Renal cortical epithelial cell (primary cell): ENCODE measurements around the gene PRKRA. TPM values are rescaled to one million over a fixed set of nuclear protein-coding genes. Genes with fewer than 3 reads are reported as not detected.

ENCODE experiments used
- total RNA-seq: library from RNA; depleted of rRNA; stranded (reverse); fragments of >200 nt; gene quantifications from 2 replicates; pipeline ENCODE4 v1.2.3, GENCODE V29; 2014

PRKRA gene
- total RNA-seq, 1 donor from 2014 or later: 63.4 TPM

Other genes starting within 250 kb of the PRKRA start
- 0.87 and 3.3 TPM in 2 replicates for gene PJVK, start 203 bp upstream of the PRKRA start, total RNA-seq
- gene FKBP7, start 27.4 kb upstream of the PRKRA start, total RNA-seq: 3.1 and 21.9 TPM in 2 replicates
- gene PLEKHA3, start 29.3 kb upstream of the PRKRA start, total RNA-seq: 5.7 and 22.8 TPM in 2 replicates